DMS 273 (cell line): ENCODE results near the gene GPRC6A.
"Not testable (repeated sequence)": the region's sequence is repeated elsewhere in the genome, so short reads cannot be mapped to it uniquely, and the experiment has no call there.

Source experiments
- DNase-seq: peaks from one replicate; lab custom pipeline; 2025; ENCODE audit not compliant: unreplicated experiment; lab: John Stamatoyannopoulos, UW

Gene GPRC6A, protein sequence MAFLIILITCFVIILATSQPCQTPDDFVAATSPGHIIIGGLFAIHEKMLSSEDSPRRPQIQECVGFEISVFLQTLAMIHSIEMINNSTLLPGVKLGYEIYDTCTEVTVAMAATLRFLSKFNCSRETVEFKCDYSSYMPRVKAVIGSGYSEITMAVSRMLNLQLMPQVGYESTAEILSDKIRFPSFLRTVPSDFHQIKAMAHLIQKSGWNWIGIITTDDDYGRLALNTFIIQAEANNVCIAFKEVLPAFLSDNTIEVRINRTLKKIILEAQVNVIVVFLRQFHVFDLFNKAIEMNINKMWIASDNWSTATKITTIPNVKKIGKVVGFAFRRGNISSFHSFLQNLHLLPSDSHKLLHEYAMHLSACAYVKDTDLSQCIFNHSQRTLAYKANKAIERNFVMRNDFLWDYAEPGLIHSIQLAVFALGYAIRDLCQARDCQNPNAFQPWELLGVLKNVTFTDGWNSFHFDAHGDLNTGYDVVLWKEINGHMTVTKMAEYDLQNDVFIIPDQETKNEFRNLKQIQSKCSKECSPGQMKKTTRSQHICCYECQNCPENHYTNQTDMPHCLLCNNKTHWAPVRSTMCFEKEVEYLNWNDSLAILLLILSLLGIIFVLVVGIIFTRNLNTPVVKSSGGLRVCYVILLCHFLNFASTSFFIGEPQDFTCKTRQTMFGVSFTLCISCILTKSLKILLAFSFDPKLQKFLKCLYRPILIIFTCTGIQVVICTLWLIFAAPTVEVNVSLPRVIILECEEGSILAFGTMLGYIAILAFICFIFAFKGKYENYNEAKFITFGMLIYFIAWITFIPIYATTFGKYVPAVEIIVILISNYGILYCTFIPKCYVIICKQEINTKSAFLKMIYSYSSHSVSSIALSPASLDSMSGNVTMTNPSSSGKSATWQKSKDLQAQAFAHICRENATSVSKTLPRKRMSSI

DNA sequence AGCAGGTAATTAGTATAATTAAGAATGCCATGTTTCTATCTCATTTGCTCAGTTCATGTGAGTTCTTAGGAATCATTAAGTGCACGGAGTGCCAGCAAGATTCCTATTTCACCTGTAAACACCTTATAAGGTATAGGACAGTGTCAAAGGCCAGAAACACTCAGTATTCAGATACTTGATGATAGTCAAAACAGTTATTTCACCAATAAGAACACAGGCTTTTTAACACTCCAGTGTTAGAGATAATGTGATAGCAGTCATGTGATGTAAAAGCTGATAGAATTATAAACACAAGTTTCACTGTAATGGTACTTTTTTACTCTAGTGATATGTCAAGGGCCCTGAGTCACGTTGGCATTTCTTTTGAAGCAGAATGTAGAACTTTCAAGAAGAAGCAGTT, at the start of gene GPRC6A:
Gene GPRC6A (minus strand): TSS at position 101 of the 400 bp plus-strand sequence. CDS start 70 bp downstream, at position 31.
- DNase-seq, result no peak

DNA sequence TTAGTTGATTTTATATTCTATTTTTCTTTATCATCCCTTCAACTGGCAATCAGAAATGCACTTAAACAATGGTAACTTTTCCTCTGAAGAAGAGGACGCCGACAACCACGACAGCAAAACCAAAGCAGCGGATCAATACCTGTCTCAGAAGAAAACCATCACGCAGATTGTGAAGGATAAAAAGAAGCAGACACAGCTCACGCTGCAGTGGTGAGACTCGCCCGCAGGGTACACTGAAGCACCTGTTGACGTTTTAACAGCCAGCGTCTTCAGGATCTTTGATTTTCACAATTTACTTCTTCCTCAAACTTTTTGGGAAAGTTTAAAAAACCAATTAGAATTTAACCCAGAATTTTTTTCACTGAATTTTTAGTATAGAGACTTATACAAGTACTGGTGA, 48.9 kb upstream of the GPRC6A start:
- DNase-seq, result peak; percentile 29

DNA sequence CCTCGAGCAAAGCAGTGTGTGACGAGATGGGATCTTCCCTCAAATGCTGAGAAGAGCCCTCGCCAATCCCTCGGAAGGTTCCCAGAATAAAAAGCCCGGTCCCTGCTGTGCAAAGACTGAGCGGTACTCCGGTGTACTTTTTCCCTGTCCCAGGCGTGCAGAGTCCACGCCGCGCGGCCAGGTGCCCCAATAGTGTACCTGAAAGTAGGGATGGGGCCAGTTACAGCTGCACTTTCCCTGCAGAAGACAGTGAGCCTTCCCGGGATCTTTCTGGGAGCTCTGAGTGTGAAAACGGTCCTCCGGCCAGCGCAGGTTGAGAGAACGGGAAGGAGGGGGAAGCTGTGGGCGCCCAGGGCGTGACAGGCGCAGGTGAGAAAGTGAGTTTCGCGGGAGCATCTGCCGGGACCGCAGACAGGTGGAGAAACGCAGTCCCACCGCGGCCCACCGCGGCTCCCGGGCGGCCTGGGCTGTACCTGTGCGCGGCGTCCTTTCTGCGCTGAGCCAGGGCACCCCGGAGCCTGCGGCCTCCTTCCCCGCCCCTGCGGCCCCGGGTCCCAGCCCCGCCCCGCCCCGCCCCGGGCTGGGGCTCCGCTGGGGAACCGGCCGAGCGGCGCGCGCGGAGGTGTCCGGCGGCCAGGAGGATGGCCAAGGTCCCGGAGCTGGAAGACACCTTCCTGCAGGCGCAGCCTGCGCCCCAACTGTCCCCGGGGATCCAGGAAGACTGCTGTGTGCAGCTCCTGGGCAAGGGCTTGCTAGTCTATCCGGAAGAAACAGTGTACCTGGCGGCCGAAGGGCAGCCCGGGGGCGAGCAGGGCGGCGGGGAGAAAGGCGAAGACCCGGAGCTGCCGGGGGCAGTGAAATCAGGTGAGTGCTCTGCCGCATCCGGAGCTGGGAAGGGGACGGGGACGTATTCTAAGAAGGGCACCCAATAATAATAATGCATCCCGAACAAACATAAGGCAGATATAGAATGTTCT, 48.0 kb upstream of the GPRC6A start, which contains the start of gene RFX6:
Gene RFX6 (plus strand): TSS at position 608 of the 977 bp plus-strand sequence. CDS start 34 bp downstream, at position 642.
- DNase-seq, result peak; percentile 27

DNA sequence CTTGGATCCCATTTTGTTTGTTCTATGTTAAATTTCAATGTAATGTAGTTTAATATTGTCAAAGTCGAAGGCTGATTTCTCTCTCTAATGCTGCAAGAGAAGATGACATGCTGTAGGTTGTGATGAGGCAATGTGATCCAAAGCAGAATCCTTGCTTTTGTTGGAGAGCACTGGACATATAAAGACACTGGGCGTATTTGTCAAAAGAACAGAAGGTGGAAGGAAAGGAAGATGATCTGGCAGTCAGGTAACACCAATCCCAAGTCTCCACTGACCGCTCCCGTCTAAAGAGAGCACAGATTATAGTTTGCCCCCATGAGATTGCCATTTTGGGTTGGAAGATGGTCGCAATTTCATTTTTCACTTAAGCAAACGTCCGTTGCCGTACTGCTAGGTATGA, 47.2 kb upstream of the GPRC6A start:
- no peak for DNase-seq

DNA sequence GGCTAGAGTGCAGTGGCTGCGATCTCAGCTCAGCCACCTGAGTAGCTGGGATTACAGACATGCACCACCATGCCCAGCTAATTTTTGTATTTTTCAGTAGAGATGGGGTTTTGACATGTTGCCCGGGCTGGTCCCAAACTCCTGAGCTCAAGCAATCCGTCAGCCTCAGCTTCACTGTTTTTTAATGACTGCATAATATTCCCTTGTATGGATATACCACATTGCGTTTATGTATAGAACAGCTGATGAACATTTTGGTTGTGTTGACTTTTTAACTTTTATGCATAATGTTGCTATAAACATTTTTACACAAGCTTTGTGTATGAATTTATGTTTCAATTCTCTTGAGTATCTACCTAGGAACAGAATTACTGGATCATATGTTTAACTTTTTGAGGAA, 43.9 kb upstream of the GPRC6A start:
- no peak for DNase-seq

DNA sequence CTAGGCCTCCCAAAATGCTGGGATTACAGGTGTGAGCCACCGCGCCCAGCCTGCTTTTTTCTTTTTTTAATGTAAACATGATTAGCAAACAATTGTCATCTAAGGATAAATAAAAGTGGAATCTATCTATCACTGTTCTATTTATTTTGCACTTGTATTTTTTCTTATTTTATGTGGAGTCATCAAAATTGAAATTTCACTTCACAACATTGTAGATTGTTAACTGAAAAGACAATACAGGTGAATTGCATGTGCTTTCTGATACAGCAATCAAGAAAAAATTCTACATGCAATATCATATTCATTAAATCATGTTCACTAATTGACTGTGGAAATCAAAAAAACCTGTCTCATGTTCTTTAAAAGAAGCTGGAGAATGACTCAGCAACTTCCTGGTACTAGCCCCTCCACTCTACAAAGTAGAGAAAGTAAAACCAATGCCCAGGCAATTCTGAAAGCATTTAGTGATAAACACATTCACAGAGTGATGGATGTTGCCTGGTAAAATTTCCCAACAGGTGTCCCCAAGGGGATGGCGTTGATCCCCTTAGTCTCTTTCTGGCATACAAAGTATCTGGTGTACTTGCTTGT, 37.5 kb upstream of the GPRC6A start:
- no peak for DNase-seq

DNA sequence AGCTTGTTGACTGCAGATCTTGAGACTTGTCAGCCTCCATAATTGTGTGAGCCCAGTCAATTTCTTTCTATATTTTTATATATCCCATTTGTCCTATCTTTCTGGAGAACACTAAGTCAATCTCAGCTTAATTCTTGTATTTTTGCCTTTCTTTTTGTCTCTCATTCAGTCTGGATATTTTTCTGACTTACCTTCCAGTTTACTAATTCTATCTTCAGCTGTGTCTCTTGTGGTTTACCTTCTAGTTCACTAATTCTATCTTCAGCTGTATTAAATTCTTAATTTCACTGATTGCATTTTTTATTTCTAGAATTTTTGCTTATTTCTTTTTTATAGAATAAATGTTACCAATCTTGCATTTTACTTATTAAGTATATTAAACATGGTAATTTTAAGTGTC, 30.4 kb upstream of the GPRC6A start:
- DNase-seq, result no peak

DNA sequence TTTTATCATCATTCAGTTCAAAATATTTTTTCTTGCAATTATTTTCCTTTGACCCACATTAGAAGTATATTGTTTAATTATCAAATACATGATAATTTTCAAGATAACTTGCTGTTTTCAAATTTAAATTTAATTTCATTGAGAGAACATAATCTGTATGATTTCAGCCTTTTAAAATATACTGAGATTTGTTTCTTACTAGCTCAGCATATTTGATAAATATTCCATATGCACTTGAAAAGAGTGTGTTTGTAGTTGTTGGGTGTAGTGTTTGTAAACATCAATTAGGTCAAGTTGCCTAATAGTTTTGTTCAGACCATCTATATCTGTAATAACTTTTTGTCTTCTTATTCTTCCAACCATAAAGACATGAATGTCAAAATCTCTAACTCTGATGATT, 29.2 kb upstream of the GPRC6A start:
- DNase-seq, result no peak

DNA sequence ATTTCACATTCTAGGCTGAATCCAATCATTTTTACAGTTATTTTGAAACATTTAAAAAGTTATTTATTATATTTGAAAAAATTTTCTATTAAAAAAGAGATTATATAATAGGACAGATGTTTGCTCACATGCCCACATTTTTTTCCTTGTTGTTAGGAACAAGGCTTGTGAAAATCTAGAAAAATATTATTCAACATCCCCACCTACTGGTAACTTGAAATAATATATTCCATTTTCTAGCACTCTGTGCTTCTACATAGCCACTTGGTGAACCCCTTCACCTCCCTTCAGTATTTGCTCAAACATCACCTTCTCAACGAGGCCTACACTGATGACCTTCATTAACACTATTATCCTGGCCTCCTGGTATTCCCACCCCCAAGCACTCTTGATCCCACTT, 18.3 kb upstream of the GPRC6A start:
- peak; percentile 74 for DNase-seq

DNA sequence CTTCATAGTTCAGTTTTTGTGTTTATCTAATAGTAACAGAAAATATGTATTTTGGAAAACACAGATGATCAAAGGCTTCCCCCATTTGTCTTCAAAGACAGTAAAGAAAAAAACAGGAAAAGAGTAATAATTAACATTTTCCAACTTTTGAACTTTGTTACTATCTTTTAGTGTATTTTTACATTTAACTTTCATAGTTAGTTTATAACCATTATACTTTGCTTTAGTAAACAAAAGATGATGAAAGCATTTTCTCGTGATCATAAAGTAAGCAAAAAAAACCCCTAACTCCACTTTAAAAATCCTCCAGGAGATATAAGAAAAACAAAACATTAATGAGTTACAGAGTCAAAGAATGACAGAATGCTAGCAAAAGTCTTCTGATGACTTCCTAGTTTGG, 13.6 kb upstream of the GPRC6A start:
- no peak for DNase-seq

DNA sequence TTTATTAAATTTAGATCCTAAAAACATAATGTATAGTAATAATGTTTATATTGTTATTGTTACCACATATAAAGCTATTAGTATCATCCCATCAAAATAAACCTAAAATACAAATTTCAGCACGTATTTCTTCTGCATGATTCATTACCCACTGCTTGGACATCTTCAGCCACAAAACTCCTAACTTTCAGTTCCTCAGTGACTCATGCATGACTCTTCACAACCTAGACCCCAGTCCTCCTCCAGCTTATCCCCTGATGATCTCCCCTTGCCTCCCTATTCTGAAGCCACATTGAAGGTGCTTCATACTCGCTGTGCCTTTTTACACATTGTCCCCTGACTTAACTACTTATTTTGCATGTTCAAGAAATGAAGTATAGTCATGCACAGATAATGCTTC, 11.2 kb upstream of the GPRC6A start:
- DNase-seq, result no peak

DNA sequence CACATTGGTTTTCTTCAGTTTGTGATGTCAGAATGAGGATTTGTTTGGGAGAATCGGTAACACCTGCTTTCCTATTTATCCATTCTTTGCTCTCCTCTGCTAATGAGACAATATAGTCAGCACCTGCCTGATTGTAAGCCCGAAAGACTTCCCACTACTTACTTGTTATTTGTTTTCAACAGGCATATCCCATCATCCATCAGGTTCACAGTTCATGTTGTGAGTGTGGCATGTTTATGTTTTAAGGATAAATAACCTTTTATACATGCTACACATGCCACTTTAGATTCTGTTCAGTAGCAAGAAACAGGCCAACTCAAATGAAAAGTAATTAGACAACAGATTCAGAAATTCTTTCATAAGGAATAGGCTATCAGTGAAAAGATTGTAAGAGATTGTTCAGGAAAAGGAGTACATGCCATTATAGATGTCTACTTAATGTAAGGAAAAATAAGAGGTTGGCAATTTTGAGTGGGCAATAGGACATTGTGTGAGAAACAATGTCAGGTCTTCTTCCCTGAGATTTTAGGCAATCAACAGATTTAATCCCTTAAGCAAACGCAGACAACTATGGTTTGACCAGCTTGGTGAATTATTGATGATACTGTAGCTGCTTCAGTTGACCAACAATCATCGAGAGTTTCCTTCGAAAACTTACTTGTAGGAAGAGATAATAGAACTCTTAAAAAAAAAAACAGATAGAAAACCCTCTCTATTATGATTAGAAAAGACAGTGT, 7.9 kb upstream of the GPRC6A start:
- no peak for DNase-seq

DNA sequence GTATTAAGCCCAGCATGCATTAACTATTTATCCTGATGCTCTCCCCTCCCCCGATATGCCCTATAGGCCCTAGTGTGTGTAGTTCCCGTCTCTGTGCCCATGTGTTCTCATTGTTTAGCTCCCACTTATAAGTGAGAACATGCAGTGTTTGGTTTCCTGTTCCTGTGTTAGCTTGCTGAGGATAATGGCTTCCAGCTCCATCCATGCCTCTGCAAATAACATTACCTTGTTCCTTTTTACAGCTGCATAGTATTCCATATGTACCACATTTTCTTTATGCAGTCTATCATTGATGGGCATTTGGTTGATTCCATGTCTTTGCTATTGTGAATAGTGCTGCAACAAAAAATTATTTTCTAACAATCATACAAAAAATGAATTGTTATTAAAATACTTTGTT, 5.6 kb upstream of the GPRC6A start:
- not testable (repeated sequence) for DNase-seq

DNA sequence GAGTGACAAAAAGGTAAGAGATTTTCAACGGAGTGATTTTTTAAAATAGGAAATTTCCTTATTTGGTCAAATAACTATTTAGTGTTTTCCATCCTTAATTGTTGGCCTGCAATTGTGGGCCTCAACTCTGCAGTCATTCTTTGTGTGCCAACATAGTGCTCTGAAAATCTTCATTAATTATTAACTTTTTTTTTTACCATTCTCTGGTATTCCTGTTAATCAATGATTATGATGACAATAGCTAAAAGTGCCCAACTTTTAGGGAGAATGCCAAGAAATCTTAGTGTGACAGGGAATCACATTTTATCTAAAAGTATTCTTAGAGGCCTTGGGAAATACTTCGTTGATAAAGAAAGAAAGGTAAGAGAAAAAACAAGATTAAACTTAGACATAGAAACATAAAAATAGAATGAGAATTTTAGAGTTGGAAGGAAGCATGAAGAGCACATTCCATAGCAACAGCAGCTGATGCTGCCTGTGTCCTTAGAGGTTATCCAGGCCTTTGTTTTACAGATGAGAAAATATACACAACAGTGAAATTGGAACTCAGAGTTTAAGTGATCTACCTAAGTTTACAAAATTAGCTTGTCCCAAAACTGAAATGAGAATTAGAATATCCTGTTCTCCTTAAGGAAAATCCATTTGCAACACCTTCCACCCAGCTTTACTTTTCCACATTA, 1.2 kb downstream of the GPRC6A start:
- no peak for DNase-seq

DNA sequence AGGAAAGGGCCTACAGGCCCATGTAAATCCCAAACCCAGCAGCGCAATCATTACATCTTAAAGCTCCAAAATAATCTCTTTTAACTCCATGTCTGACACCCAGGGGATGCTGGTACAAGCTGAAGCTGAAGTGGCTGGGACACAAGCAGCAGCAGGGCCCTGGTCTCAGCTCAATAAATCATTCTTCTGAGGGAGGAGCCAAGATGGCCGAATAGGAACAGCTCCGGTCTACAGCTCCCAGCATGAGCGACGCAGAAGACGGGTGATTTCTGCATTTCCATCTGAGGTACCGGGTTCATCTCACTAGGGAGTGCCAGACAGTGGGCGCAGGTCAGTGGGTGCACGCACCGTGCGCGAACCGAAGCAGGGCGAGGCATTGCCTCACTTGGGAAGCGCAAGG, 12.5 kb downstream of the GPRC6A start:
- DNase-seq, result not testable (repeated sequence)

DNA sequence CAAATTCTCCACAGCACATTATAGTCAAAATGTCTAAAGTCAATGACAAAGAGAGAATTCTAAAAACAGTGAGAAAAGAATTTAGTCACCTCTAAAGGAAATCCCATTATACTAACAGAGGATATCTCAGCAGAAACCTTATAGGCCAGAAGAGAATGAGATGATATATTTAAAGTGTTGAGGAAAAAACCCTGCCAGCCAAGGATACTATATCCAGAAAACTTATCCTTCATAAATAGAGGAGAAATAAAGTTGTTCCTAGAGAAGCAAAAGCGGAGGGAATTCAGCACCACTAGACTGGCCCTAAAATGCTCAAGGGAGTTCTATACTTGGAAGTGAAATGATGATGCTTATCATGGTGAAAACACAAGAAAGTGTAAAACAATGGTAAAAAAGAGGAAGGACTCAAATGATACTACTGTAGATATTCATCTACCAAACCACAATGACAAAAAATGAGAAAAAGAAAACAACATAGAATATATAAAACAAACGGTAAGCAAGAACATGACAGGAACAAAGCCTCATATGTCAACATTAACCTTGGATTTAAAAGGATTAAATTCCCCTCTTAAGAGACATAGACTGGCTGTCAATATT, 16.7 kb downstream of the GPRC6A start:
- no peak for DNase-seq

DNA sequence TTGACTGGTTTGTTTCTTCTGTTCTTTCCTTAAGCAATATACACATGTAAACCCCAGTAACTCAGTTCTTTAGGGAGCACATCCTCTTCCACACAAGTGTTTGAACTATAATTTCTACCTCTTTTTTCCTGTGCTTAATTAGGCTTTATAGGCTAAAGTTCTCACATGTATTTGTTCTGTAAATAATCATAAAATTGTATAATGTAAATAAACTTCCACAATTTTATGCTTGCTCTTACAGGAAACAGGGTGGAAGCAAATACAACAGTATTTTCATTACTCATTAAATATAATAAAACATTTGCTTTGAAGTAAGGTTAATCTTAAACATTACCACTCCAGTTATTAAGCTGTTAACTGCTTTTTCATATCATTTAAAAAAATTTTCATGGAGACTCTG, 26.9 kb downstream of the GPRC6A start:
- DNase-seq, result no peak

DNA sequence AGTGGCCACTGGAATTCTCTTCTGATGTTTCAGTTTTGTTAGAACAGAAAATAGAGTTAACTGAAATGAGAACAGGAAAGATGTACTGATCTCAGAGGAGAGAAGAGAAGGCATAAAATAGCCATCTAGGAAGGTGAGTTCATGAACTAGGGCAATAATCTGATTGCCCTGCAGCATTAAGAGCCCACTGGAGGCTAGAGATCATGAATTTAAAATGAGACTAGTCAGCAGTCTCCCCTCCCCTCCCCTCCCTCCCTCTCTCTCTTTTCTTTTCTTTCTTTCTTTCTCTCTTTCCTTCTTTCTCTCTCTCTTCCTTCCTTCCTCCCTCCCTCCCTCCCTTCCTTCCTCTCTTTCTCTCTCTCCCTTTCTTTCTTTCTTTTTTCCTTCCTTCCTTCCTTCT, 28.9 kb downstream of the GPRC6A start:
- DNase-seq, result no peak

DNA sequence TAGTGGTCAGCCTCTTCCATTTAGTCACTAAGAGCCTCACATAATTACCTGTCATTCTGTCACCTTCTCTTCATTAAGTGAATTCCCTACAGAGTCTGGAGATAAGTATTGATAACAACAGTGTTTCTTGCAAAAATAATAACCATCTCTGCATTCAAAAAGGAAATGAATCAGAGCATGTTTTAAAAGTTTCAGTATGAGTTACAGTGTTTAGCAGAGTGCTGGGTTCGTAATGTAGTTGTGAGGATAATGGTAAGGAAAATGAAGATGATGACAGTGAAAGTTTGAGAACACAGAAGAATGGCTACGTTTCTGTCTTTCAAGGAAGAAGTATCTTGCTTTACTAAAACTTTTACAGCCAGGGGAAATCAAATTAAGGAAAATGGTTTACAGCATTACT, 31.3 kb downstream of the GPRC6A start:
- DNase-seq, result no peak
